IPS-NIHi7 (cell line): ENCODE measurements around the gene ABTB2.
"Not testable (repeated sequence)": the region's sequence is repeated elsewhere in the genome, so short reads cannot be mapped to it uniquely, and the experiment has no call there.

Experiments
- DNase-seq: peaks from one replicate; pipeline ENCODE4 v3.0.0; 2012; ENCODE audit warnings: mixed read lengths; ENCODE audit errors: extremely low spot score

ABTB2 gene

GRCh38 chr11:34190192-34191139 lies 167.3 kb downstream of the ABTB2 start:
- no peak for DNase-seq

GRCh38 chr11:34189191-34189590 lies 168.6 kb downstream of the ABTB2 start:
- DNase-seq, result no peak

GRCh38 chr11:34188181-34188580 lies 169.6 kb downstream of the ABTB2 start:
- DNase-seq, result peak; percentile 35

DNA sequence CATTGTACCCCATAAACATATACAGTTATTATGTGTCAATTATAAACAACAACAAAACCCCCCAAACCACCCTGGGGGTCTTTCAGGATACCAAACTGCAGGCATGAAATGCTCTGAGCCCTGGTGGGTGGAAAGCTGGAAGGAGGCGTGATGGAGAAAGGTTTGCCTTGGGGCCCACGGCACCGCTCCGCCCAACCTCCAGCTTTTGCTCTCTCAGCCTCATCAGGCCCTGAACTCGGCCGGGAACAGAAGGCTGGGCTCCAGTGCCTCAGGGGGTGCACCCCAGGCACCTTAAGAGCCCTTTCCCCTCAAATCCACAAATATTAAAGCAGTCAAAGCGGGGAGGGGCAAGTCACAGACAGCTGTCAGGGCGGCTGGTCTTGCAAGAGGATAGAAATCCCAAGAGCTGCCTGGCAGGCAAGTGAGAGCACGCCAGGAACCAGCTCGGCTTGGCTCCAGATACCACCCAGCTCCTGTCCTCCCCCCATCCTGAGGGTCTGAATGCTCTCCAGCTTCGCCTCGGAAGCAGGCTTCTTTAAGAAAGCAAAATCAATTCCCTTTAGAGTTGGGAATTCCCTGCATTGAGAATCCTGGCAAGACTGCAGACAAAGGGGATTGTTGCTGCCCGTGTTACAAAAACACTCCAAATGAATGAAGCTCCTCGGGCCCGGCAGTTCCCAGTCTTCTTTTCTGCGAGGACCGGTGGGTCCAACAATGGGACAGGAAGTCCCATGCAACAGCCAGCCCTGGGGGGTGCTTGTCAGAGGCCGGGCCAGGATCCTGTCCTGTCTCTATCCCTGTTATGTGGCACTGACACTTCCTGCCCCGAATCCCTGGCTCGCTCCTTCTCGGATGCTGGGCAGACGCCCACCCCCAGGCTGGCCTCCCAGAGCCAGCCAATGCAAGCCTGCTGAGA lies 171.6 kb downstream of the ABTB2 start:
- DNase-seq, result no peak

DNA sequence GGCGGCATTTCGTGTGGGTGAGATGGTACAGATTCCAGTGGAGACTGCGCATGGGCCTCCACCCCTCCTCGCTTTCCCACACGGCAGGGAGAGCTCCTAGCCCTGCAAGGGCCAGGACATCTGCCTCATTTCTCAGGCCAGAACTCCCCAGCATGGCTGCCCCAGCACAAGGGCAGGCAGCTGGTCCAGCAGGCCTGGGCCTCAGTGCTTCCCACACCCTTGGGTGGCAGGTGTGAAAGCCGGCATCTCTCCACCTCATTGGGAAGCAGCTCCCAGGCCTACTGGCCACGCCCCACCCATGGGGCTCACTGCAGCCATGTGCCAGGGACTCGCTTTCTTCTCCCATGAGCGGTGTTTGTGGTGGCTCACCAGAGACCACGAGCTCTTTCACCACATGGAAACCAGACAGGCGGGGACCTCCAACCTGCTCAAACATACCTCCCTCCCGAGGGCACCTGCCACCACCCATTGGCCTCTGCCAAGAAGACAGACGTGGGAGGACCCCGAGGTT lies 173.2 kb downstream of the ABTB2 start:
- DNase-seq, result no peak

- DNase-seq, result no peak
Observed at GRCh38 chr11:34183848-34184391, 173.9 kb downstream of the ABTB2 start.

DNA sequence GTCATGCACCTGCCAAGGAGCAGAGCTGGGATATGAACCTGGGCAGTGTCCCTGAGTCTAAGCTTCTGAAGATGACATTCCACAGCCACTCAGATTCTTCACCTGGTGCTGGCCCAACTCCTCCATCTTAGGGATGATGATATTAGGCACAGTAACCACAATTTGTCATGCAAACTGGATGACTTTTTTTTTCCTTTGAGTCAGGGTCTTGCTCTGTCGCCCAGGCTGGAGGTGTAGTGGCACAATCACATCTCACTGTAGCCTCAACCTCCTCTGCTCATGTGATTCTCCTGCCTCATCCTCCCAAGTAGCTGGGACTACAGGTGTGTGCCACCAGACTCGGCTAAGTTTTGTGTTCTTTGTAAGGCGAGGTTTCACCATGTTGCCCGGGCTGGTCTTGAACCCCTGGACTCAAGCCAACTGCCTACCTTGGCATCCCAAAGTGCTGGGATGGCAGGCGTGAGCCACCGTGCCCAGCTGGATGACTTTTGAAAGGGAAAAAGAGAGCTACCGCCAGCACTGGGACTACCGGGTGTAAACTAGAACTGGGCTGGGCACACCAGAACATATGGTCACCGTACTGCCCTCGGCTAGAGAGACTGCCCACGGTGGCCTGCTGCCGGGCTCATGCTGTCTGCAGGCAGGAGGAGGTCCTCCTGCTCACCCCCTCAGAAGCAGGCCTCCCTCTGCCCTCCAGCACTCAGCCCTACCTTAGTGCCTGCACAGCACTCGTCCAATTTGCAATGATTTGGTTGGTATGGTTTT lies 174.7 kb downstream of the ABTB2 start:
- DNase-seq, result no peak

DNA sequence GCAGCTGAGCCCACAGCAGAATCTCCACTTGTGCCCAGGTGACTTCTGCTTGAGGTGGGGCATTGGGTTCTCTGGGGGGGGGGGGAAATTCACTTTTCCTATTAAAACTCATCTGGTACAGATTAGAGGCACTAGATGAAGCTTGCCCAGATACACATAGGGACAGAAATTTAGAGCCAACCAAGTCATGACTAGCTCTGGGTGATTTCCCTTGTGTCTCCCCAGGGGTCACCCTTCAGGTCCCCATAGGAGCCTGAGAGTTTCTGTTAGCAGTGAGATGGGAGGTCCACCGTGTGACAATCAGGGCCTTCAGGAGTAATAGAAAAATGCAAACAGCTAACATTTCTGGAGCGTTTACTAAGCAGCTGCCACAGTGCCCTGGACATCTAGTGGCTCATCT lies 175.4 kb downstream of the ABTB2 start:
- no peak for DNase-seq

- no peak for DNase-seq
Observed at GRCh38 chr11:34181856-34182405, 175.9 kb downstream of the ABTB2 start.

DNA sequence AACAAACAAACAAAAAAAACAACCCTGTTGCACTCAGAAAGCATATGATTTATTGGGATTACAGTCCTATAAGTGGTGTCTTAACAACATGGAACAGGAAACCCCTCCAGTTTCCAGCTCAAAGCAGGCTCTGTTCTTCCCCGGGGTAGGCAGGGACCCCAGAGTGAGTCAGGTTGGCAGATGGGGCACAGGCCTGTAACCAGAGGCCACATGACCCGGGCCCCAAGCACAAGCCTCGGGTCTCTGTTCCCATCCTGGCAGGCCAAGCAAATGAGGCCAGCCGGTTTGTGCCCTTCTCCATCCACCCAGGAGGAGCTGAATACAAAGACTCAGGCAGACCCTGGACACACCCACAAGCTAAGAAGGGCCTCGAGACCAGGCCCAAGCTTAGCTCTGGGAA lies 176.6 kb downstream of the ABTB2 start:
- no peak for DNase-seq

DNA sequence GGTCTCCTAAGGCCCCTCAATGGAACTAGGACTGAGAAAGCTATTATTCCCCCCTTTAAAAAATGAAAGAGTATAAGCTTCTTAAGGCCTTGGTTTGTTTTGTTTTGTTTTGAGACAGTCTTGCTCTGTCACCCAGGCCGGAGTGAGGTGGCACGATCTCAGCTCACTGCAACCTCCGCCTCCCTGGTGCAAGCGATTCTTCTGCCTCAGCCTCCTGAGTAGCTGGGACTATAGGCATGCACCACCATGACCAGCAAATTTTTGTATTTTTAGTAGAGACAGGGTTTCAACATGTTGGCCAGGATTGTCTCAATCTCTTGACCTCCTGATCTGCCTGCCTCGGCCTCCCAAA lies 177.0 kb downstream of the ABTB2 start:
- DNase-seq, result not testable (repeated sequence)

DNA sequence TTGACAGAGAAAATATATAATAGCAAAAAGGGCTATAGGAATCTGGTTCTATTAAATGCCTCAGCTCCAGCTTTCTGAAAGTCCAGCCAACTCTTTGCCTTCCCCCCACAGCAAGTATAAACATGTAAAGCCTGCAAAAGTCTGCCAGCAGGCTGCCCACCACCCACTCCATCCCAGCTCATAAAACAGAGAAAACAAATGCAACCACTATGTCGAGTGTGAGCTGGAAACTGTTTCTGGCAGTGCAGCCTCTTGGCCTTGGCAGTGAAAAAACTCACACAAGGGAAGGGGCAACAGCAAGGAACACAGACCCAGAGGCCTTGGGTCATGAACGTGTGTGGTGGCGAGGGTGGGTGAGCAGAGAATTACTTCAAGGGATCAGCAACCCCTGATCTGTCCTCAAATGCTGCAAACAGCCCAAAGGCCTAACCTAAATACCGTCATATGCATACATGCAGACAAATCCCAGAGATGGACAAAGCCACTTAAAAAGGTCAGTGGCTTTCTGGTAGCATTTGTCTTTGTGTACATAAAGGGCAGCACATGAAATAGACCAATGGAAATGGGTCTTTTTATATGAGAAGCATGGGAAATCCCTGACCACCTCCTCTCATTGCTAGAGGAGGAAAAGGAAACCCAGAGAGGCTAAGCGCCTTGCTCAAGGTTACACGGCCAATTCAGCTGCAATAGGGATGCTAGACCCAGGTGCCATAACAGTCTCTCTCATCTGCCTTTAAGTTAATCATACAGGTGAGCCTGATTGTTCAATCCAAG lies 177.6 kb downstream of the ABTB2 start:
- DNase-seq, result no peak

DNA sequence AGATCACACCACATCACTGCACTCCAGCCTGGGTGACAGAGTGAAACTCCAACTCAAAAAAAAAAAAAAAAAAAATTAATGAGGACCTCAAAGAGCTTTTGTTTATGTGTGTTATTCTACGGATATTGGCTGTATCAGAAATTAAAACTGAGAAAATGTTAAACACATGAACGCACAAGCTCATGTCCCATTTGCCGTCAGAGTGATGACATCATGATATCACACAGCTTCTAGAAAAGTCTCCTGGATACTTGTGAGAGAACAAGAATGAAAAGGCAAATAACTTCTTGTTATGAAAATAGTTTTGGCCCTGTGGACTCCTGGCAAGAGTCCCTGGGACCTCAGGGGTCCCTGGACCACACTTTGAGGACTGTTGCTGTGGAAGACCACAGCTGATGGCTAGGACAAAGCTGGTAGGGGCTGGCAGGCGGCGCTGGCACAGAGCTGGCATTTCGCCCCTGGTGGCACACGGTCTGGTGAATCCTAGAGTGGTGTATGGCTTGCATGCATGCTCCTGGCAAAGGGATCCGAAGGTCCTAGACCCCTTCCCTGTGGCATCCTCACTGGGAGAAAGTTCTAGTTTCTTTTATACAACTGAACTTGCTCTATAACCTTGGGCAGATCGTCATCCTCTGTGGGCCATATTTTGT lies 178.7 kb downstream of the ABTB2 start:
- DNase-seq, result no peak

- DNase-seq, result no peak
Observed at GRCh38 chr11:34178209-34178821, 179.5 kb downstream of the ABTB2 start.

GRCh38 chr11:34176751-34177209 lies 181.0 kb downstream of the ABTB2 start:
- DNase-seq, result no peak

DNA sequence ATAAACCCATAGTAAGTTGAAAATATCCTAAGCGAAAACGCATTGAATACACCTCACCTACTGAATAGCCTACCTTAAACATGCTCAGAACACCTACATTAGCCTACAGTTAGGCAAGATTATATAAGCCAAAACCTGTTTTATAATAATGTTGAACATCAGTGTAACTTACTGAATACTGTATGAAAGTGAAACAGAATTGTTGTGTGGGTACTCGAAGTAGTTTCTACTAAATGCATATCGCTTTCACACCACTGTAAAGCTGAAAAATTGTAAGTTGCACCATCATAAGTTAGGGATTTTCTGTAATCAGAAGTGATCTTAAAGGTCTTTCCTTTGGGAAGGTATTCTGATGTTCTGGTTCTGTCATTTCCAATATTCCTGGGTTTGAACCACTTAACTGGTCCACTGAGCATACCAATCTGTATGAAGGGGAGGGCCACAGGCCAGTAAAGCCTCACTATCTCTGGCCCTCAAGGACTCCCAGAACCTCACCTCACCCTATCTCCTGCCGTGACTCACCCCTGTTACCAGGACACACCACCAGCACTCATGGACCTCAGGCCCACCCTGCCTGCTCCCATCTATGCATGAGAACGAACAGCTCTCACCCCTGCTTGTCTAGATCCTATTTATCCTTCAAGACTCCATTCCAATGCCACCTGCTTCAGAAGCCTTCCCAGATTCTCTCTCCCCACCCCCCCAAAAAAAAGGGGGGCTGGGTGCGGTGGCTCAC lies 182.4 kb downstream of the ABTB2 start:
- no peak for DNase-seq

- peak; percentile 95 for DNase-seq
Observed at GRCh38 chr11:34174412-34175041, 183.3 kb downstream of the ABTB2 start.

- no peak for DNase-seq
Observed at GRCh38 chr11:34173050-34173449, 184.8 kb downstream of the ABTB2 start.
